H1 (cell line): ENCODE data around the gene CAPN9. TPM values are rescaled to one million over a fixed set of nuclear protein-coding genes. Genes with fewer than 3 reads are reported as not detected.
"Not testable (repeated sequence)": the region's sequence is repeated elsewhere in the genome, so short reads cannot be mapped to it uniquely, and the experiment has no call there.

Experiments used
- CTCF ChIA-PET: fragments of 300-600 bp; sonication (Branson Sonifier 250); formaldehyde crosslinking; loops from one replicate; lab custom pipeline; 2021; ENCODE audit not compliant: partially characterized antibody; lab: Charles Lee
- POLR2A ChIA-PET: fragments of 300-600 bp; sonication (Branson Sonifier 250); formaldehyde crosslinking; loops from one replicate; lab custom pipeline; 2021; ENCODE audit warnings: inconsistent platforms; ENCODE audit not compliant: partially characterized antibody; lab: Charles Lee
- DNase-seq, 2 experiments: peaks; one replicate each; pipeline versions ENCODE4 v3.0.0 to v3.0.0-alpha.2; 2010 to 2022; ENCODE audit warnings: low spot score in 2 of 2, low read depth in 1 of 2, mixed read lengths in 1 of 2
- FAIRE-seq: peaks from 2 replicates; lab custom pipeline; 2011; peaks lifted over from hg19 to GRCh38; lab: Jason Lieb, UNC
- H2AFZ ChIP-seq: 2 replicates; pipeline ENCODE4 v1.8.1; 2012; ENCODE audit warnings: low read length, inconsistent platforms
- H2AK5ac ChIP-seq: 2 replicates; pipeline ENCODE4 v1.6.1; 2013; ENCODE audit warnings: low read depth, low read length
- H2BK120ac ChIP-seq: replicated peaks from 2 replicates; pipeline ENCODE3; 2013; ENCODE audit warnings: low read depth, low read length, inconsistent platforms
- H2BK12ac ChIP-seq: 2 replicates; pipeline ENCODE4 v1.6.1; 2013; ENCODE audit warnings: low read depth, low read length
- H2BK15ac ChIP-seq: 2 replicates; pipeline ENCODE4 v1.6.1; 2013; ENCODE audit warnings: low read length
- H2BK20ac ChIP-seq: 2 replicates; pipeline ENCODE4 v1.6.1; 2013; ENCODE audit warnings: low read length
- H2BK5ac ChIP-seq: 2 replicates; pipeline ENCODE4 v1.6.1; 2013; ENCODE audit warnings: low read depth, low read length
- H3K14ac ChIP-seq: 2 replicates; pipeline ENCODE4 v1.6.1; 2013; ENCODE audit warnings: inconsistent platforms; ENCODE audit not compliant: insufficient read length
- H3K18ac ChIP-seq: 2 replicates; pipeline ENCODE4 v1.6.1; 2013; ENCODE audit warnings: low read length; ENCODE audit errors: extremely low read depth
- H3K23ac ChIP-seq: 2 replicates; pipeline ENCODE4 v1.6.1; 2013; ENCODE audit warnings: inconsistent platforms; ENCODE audit not compliant: insufficient read length
- H3K23me2 ChIP-seq: 2 replicates; pipeline ENCODE4 v1.6.1; 2013; ENCODE audit warnings: low read depth, low read length
- H3K27ac ChIP-seq: 2 replicates; pipeline ENCODE4 v1.6.1; 2011; ENCODE audit warnings: low read depth, low read length, inconsistent platforms
- H3K27me3 ChIP-seq, 4 experiments: replicated peaks in 1 of 4; 1 replicate in 1 of 4; 2 replicates in 3 of 4; pipeline versions ENCODE4 v1.6.1 to v1.8.1; 2011 to 2013; ENCODE audit warnings: low read length in 3 of 4, mild to moderate bottlenecking in 3 of 4, inconsistent platforms in 2 of 4, mixed read lengths in 2 of 4, moderate library complexity in 1 of 4; ENCODE audit not compliant: control insufficient read depth in 3 of 4, insufficient read depth in 3 of 4; ENCODE audit errors: extremely low read depth in 1 of 4
- H3K36me3 ChIP-seq, 4 experiments: 2 replicates each; pipeline versions ENCODE4 v1.6.1 to v1.8.1; 2011 to 2013; ENCODE audit warnings: mild to moderate bottlenecking in 4 of 4, low read length in 3 of 4, moderate library complexity in 2 of 4, control low read depth in 1 of 4, inconsistent platforms in 1 of 4; ENCODE audit not compliant: insufficient read depth in 4 of 4, control insufficient read depth in 2 of 4
- H3K4ac ChIP-seq: replicated peaks from 2 replicates; pipeline ENCODE3; 2013; ENCODE audit warnings: low read length, low read depth, mixed read lengths, inconsistent platforms; ENCODE audit not compliant: insufficient read length
- H3K4me1 ChIP-seq, 4 experiments: replicated peaks in 1 of 4; 1 replicate in 1 of 4; 2 replicates in 3 of 4; pipeline versions ENCODE4 v1.6.1 to v1.8.1; 2011 to 2013; ENCODE audit warnings: low read length in 3 of 4, inconsistent platforms in 2 of 4, mixed read lengths in 1 of 4; ENCODE audit not compliant: insufficient read depth in 4 of 4, control insufficient read depth in 3 of 4
- H3K4me2 ChIP-seq, 2 experiments: 2 replicates each; pipeline versions ENCODE4 v1.6.1 to v1.8.1; 2011 to 2013; ENCODE audit warnings: low read depth in 2 of 2, low read length in 2 of 2, control low read depth in 1 of 2, inconsistent platforms in 1 of 2, mild to moderate bottlenecking in 1 of 2; ENCODE audit not compliant: insufficient read depth in 1 of 2
- H3K4me3 ChIP-seq, 4 experiments: fragments of 200-600, 300-600 bp in 1 of 4; sonication (generic), shearing (Covaris generic), sonication (Bioruptor Twin) in 1 of 4; 2 replicates each; pipeline versions ENCODE4 v1.5.1 to v1.8.1; 2011 to 2016; ENCODE audit warnings: low read length in 4 of 4, low read depth in 3 of 4, control low read depth in 2 of 4, inconsistent platforms in 2 of 4, mild to moderate bottlenecking in 2 of 4, mixed read lengths in 1 of 4, moderate library complexity in 1 of 4; ENCODE audit not compliant: insufficient read depth in 2 of 4; ENCODE audit errors: extremely low read depth in 1 of 4
- H3K56ac ChIP-seq: replicated peaks from 2 replicates; pipeline ENCODE3; 2013; ENCODE audit warnings: low read depth, mild to moderate bottlenecking, mixed read lengths, low read length, inconsistent platforms; ENCODE audit not compliant: insufficient read length
- H3K79me1 ChIP-seq: 2 replicates; pipeline ENCODE4 v1.6.1; 2013; ENCODE audit warnings: low read depth, low read length, control low read depth
- H3K79me2 ChIP-seq, 2 experiments: 2 replicates each; pipeline versions ENCODE4 v1.6.1 to v1.8.1; 2012 to 2013; ENCODE audit warnings: low read length in 2 of 2, mild to moderate bottlenecking in 2 of 2, inconsistent platforms in 1 of 2; ENCODE audit not compliant: insufficient read depth in 2 of 2, control insufficient read depth in 1 of 2
- H3K9ac ChIP-seq, 4 experiments: replicated peaks in 1 of 4; 1 replicate in 1 of 4; 2 replicates in 3 of 4; pipeline versions ENCODE4 v1.6.1 to v1.8.1; 2011 to 2013; ENCODE audit warnings: low read depth in 3 of 4, low read length in 3 of 4, control low read depth in 2 of 4, mild to moderate bottlenecking in 2 of 4, moderate library complexity in 2 of 4, inconsistent platforms in 1 of 4; ENCODE audit errors: extremely low read depth in 1 of 4
- H3K9me3 ChIP-seq, 2 experiments: 2 replicates each; pipeline versions ENCODE4 v1.6.1 to v1.8.1; 2012 to 2013; ENCODE audit warnings: mild to moderate bottlenecking in 2 of 2, moderate library complexity in 2 of 2, control low read depth in 1 of 2, inconsistent platforms in 1 of 2, low read depth in 1 of 2, low read length in 1 of 2, mixed read lengths in 1 of 2; ENCODE audit not compliant: insufficient read depth in 2 of 2
- H4K20me1 ChIP-seq, 2 experiments: replicated peaks in 1 of 2; 2 replicates each; pipeline versions ENCODE3 to v1.8.1; 2011 to 2013; ENCODE audit warnings: inconsistent platforms in 2 of 2, low read length in 2 of 2, mild to moderate bottlenecking in 1 of 2; ENCODE audit not compliant: insufficient read depth in 2 of 2, control insufficient read depth in 1 of 2
- H4K5ac ChIP-seq: 2 replicates; pipeline ENCODE4 v1.6.1; 2013; ENCODE audit warnings: low read length, low read depth, mixed read lengths, inconsistent platforms; ENCODE audit not compliant: insufficient read length
- H4K8ac ChIP-seq: 2 replicates; pipeline ENCODE4 v1.8.0; 2013; ENCODE audit warnings: mild to moderate bottlenecking, moderate library complexity, low read length, inconsistent platforms; ENCODE audit not compliant: insufficient read depth; ENCODE audit errors: extremely low read depth
- H4K91ac ChIP-seq: replicated peaks from 2 replicates; pipeline ENCODE3; 2013; ENCODE audit warnings: low read length, mixed read lengths, inconsistent platforms; ENCODE audit not compliant: insufficient read length
- WGBS, 2 experiments: shearing (Covaris generic) in 1 of 2; methylation state at CpG; one replicate each; pipeline versions ENCODE4 v1.1.6 to v1.1.7; 2013 to 2015; ENCODE audit warnings: low lambda C conversion rate in 2 of 2, mixed read lengths in 2 of 2, inconsistent platforms in 1 of 2, low coverage in 1 of 2, missing lambda C conversion rate in 1 of 2; ENCODE audit not compliant: insufficient replicate concordance in 2 of 2, insufficient coverage in 1 of 2, insufficient read length in 1 of 2; ENCODE audit errors: extremely low coverage in 1 of 2, missing lambda C conversion rate in 1 of 2; 5-methylcytosine and 5-hydroxymethylcytosine counted together
- polyA plus RNA-seq, 7 experiments: library from polyadenylated mRNA; depleted of rRNA in 3 of 7; stranded (reverse) in 5 of 7; unstranded in 2 of 7; fragments of >200 nt in 5 of 7; fragments of 200-250 nt in 2 of 7; gene quantifications; 1 replicate in 5 of 7; 2 replicates in 1 of 7; 4 replicates in 1 of 7; pipeline versions ENCODE4 v1.2.1 to v1.2.3, GENCODE V29; 2011 to 2013; ENCODE audit warnings: missing spikeins in 2 of 7, mixed read lengths in 2 of 7
- total RNA-seq: library from RNA; stranded (reverse); fragmentation: NEBNext Ultra II Directional; extraction: Animal tissue kit (Norgen Biotek cat#: 25700); gene quantifications from 2 replicates; pipeline ENCODE4 v1.2.1, GENCODE V29; 2021

Gene CAPN9
- total and polyA plus RNA-seq, 2 of the 8 experiments (the other 6 are each of a cell fraction or from before 2014, with no cell fraction given): 0.22 to 0.76 TPM

DNA sequence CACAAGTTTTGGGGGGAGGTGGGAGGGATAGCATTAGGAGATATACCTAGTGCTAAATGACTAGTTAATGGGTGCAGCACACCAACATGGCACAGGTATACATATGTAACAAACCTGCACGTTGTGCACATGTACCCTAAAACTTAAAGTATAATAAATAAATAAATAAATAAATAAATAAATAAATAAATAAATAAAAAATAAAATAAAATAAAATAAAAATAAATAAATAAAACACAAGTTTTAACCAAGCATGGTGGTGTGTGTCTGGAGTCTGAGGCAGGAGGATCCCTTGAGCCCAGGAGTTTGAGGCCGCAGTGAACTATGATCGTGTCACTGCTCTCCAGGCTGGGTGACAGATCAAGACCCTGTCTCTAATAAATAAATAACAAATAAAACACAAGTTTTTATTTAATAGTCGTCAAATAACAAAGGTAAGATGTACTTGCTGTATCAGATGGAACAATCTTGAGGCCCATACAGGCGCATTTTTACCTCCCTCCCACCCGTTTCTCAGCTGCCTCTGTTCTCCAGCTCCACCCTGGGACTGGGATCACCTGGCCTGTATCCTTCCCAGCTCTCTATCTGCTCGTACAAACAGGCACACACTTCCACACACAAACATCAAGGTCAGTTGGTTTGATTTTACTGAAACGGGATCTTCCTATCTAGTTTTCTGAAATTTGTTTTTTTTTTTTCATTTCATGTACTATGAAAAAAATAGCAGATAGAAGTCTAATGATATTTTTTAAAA lies 20.8 kb downstream of the CAPN9 start:
- H3K79me2 ChIP-seq, H3K18ac ChIP-seq, H2BK120ac ChIP-seq, H3K9ac ChIP-seq, FAIRE-seq, H3K23ac ChIP-seq, H4K91ac ChIP-seq, H3K4me2 ChIP-seq, H3K4me1 ChIP-seq, H4K5ac ChIP-seq, H4K8ac ChIP-seq, H3K14ac ChIP-seq, H3K4ac ChIP-seq, H3K27ac ChIP-seq, H3K36me3 ChIP-seq, H3K23me2 ChIP-seq, H2AFZ ChIP-seq, DNase-seq, H2BK15ac ChIP-seq, H3K56ac ChIP-seq, H2BK5ac ChIP-seq, POLR2A ChIA-PET, H2BK12ac ChIP-seq, H2AK5ac ChIP-seq, H3K79me1 ChIP-seq, H3K27me3 ChIP-seq, H3K4me3 ChIP-seq, H3K9me3 ChIP-seq, H4K20me1 ChIP-seq, H2BK20ac ChIP-seq: not testable (repeated sequence)
- CTCF ChIA-PET: interaction anchor here (0.6 to 1.6 kb wide), 2 partner anchors 70 to 116 kb away, joined by 3 to 5 read pairs; no protein-coding TSS in a partner anchor
- 91% methylated on average over 8 of the region's 8 CpGs; no CpG with 5 or more reads in 1 of the 2 experiments for WGBS, 2 experiments
